ENCODE results near the gene COL20A1. TPM values are rescaled to one million over a fixed set of nuclear protein-coding genes. Genes with fewer than 3 reads are reported as not detected.

COL20A1 gene
- polyA plus RNA-seq, 2 of the 4 experiments (the other 2 are of a cell fraction) = 0.21 to 0.93 TPM

DNA sequence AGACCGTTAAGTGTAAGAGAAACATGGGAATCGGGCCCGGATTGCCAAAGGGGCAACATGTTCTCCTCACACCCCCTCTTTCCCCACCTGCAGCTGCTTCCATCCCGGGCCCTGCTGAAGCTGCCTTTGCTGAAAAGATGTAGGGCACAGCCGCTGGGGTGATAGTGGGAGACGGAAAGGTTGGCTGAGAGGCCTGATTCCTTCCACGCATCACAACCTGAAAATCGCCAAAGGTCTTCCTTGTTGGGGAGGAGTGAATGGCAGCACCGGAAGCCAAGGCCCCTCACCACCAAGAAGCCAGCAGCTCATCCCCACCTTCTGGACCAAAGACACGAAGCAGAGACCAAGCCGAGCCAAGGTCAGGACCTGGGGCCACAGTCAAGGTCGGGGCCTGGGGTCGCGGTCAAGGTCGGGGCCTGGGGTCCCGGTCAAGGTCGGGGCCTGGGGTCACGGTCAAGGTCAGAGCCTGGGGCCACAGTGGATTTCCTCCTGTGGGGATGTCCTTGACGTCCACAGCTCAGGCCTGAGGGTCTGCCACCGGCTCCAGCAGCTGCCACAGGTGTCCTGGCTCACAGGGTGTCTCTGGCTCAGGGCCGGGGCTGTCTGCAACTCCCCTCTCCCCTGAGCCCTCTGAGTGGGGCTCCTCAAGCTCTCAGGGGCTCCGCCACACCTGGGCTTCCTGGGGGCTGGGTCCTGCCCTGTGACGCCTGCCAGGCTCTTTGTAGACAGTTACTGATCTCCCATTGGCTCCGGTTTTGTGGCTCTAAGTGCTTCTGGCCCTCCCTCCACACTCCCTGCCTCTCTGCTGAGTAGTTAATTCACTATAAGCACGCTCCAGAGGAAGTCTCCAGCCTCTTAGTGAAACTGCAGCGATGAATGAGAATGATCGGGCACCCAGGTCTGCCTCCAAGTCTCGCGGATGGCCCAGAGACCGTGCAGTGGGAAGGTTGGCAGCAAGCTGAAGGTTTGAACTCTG is 73.7 kb downstream of the COL20A1 start:
- POLR2A ChIA-PET = no interaction called here
- H3K4me3 ChIP-seq = no peak overlapping the region
- no peak for TF ChIP-seq CBX8 (IDR thresholded peaks at IDR 0.05)
- no peak for TF ChIP-seq POLR2A (IDR thresholded peaks at IDR 0.05; ENCODE audit: low read length)
- TF ChIP-seq CHD2 (IDR thresholded peaks at IDR 0.05; ENCODE audit: low read length, partially characterized antibody) = no peak
- no peak for TF ChIP-seq EHMT2 (IDR thresholded peaks at IDR 0.05; ENCODE audit: low read depth)
- no peak for TF ChIP-seq MAZ (IDR thresholded peaks at IDR 0.05; ENCODE audit: borderline replicate concordance, low read depth, low read length)
- no peak for TF ChIP-seq CEBPB (IDR thresholded peaks at IDR 0.05)
- TF ChIP-seq NPAS2 (CRISPR knock-in tag; IDR thresholded peaks at IDR 0.05; ENCODE audit: borderline replicate concordance) = no peak
- TF ChIP-seq RFX5 (IDR thresholded peaks at IDR 0.05) = no peak
- TF ChIP-seq HDAC2 (IDR thresholded peaks at IDR 0.05) = no peak
- no peak for TF ChIP-seq RNF2 (IDR thresholded peaks at IDR 0.05; ENCODE audit: borderline replicate concordance, low read depth)
- no peak for TF ChIP-seq SREBF2 (IDR thresholded peaks at IDR 0.05)
- TF ChIP-seq TFCP2L1 (CRISPR knock-in tag; IDR thresholded peaks at IDR 0.05) = no peak
- no peak for TF ChIP-seq ZNF302 (CRISPR knock-in tag; IDR thresholded peaks at IDR 0.05)
- CTCF ChIA-PET = interaction anchor here (1.8 to 5.5 kb wide), 2 partner anchors 11 to 15 kb away, joined by 7 to 30 read pairs; no protein-coding TSS in a partner anchor
- no peak overlapping the region for H3K4me2 ChIP-seq
- H3K27ac ChIP-seq = no peak overlapping the region
- WGBS (ENCODE audit: missing lambda C conversion rate) = 63% methylated on average over 20 of the region's 30 CpGs
- no peaks in the 10 kb centered on the region for H3K4me1 ChIP-seq
- FAIRE-seq (no peak), DNase-seq (ENCODE audit: low read depth in 1 of 2, low spot score in 1 of 2) (no peak), ATAC-seq (no peak)
- H3K9me3 ChIP-seq = no peaks in the 10 kb centered on the region

DNA sequence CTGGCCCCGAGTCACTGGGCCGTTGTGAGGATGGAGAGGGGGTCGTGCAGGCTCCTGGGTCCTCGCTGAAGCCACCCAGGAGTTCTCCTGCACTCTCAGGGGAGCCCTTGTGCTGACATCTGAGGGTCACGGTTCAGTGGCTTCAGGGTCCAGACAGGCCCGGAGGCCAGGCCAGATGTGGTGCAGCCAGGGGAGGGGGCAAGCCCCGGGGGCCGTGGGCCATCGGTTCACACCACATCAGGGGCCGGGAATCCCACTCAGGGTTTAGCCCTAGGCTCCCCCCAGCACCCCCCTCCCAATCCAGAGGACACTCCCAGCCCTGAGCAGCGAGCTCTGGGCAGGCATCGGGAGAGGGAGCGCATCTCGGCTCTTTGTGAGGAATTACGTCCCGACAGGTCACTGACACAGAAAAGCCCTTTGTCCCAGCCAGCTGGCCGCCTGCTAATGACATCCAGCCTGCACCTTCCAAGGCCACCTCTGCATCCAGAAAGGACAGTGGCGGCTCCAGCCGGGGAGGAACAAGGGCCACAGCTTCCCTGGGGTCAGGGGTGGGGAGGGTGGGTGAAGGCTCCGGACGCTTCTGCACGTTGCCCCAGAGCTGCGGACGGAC is 74.6 kb downstream of the COL20A1 start:
- no peaks in the 10 kb centered on the region for H3K4me1 ChIP-seq
- no peak for DNase-seq (ENCODE audit: low read depth in 1 of 2, low spot score in 1 of 2)
- POLR2A ChIA-PET = no interaction called here
- WGBS (ENCODE audit: missing lambda C conversion rate) = 61% methylated on average over 9 of the region's 24 CpGs
- no peaks in the 10 kb centered on the region for H3K9me3 ChIP-seq
- H3K4me2 ChIP-seq = no peak overlapping the region
- CTCF ChIA-PET = interaction anchor here (1.0 to 5.5 kb wide), 3 partner anchors 10 to 57 kb away, joined by 3 to 30 read pairs (median 7); no protein-coding TSS in a partner anchor
- no peak overlapping the region for H3K27ac ChIP-seq
- no peak for ATAC-seq
- H3K4me3 ChIP-seq = no peak overlapping the region
- FAIRE-seq = no peak
- TF ChIP-seq JUN (IDR thresholded peaks at IDR 0.05) (no peak), RNF2 (IDR thresholded peaks at IDR 0.05; ENCODE audit: borderline replicate concordance, low read depth) (no peak), HOXB5 (CRISPR knock-in tag; IDR thresholded peaks at IDR 0.05) (no peak), HEYL (CRISPR knock-in tag; IDR thresholded peaks at IDR 0.05) (no peak), HOXB13 (CRISPR knock-in tag; IDR thresholded peaks at IDR 0.05; ENCODE audit: low read depth) (no peak), ZFP36 (IDR thresholded peaks at IDR 0.05; ENCODE audit: borderline replicate concordance, partially characterized antibody) (no peak), FOSL2 (IDR thresholded peaks at IDR 0.05) (no peak), FOSL2 (CRISPR knock-in tag; IDR thresholded peaks at IDR 0.05) (no peak), SMC3 (IDR thresholded peaks at IDR 0.05) (no peak), BHLHE40 (IDR thresholded peaks at IDR 0.05; ENCODE audit: low read depth, low read length) (no peak), E2F6 (IDR thresholded peaks at IDR 0.05; ENCODE audit: borderline replicate concordance, low read depth) (no peak), HDAC2 (IDR thresholded peaks at IDR 0.05) (no peak), EHF (CRISPR knock-in tag; IDR thresholded peaks at IDR 0.05) (no peak)

- POLR2A ChIA-PET = no interaction called here
- FAIRE-seq (no peak), ATAC-seq (no peak), DNase-seq (ENCODE audit: low read depth in 1 of 2, low spot score in 1 of 2) (no peak)
- TF ChIP-seq ESRRA (IDR thresholded peaks at IDR 0.05; ENCODE audit: borderline replicate concordance, low read length) (no peak), FOSL2 (IDR thresholded peaks at IDR 0.05) (no peak), FOSL2 (CRISPR knock-in tag; IDR thresholded peaks at IDR 0.05) (no peak), TP53 (CRISPR knock-in tag; IDR thresholded peaks at IDR 0.05) (no peak), NFE2L2 (conservative IDR thresholded peaks at IDR 0.05; ENCODE audit: low read length) (no peak), HDAC2 (IDR thresholded peaks at IDR 0.05) (no peak), ZNF302 (CRISPR knock-in tag; IDR thresholded peaks at IDR 0.05) (no peak), KDM5A (IDR thresholded peaks at IDR 0.05) (no peak), EP300 (IDR thresholded peaks at IDR 0.05) (no peak), ZFP36 (IDR thresholded peaks at IDR 0.05; ENCODE audit: borderline replicate concordance, partially characterized antibody) (no peak), KDM1A (IDR thresholded peaks at IDR 0.05; ENCODE audit: low read depth) (no peak)
- TF ChIP-seq, protein P1, sequence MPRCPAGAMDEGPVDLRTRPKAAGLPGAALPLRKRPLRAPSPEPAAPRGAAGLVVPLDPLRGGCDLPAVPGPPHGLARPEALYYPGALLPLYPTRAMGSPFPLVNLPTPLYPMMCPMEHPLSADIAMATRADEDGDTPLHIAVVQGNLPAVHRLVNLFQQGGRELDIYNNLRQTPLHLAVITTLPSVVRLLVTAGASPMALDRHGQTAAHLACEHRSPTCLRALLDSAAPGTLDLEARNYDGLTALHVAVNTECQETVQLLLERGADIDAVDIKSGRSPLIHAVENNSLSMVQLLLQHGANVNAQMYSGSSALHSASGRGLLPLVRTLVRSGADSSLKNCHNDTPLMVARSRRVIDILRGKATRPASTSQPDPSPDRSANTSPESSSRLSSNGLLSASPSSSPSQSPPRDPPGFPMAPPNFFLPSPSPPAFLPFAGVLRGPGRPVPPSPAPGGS (IDR thresholded peaks at IDR 0.05) = no peak
- 29% methylated on average over 4 of the region's 8 CpGs for WGBS (ENCODE audit: missing lambda C conversion rate)
- Histone ChIP-seq H3K27ac (no peak overlapping the region), H3K4me2 (no peak overlapping the region), H3K9me3 (no peaks in the 10 kb centered on the region), H3K4me3 (no peak overlapping the region), H3K4me1 (no peaks in the 10 kb centered on the region)
- CTCF ChIA-PET = interaction anchor here (1.0 to 5.5 kb wide), 3 partner anchors 10 to 58 kb away, joined by 3 to 30 read pairs (median 7); no protein-coding TSS in a partner anchor
Observed at GRCh38 chr20:63368151-63368550, 75.2 kb downstream of the COL20A1 start.

Measured in A549 (cell line).